Measurements from ENCODE around the gene ACOX3.

The ACOX3 gene

GRCh38 chr4:8331575-8331955, 109.0 kb downstream of the ACOX3 start:
- no peak for DNase-seq

DNA sequence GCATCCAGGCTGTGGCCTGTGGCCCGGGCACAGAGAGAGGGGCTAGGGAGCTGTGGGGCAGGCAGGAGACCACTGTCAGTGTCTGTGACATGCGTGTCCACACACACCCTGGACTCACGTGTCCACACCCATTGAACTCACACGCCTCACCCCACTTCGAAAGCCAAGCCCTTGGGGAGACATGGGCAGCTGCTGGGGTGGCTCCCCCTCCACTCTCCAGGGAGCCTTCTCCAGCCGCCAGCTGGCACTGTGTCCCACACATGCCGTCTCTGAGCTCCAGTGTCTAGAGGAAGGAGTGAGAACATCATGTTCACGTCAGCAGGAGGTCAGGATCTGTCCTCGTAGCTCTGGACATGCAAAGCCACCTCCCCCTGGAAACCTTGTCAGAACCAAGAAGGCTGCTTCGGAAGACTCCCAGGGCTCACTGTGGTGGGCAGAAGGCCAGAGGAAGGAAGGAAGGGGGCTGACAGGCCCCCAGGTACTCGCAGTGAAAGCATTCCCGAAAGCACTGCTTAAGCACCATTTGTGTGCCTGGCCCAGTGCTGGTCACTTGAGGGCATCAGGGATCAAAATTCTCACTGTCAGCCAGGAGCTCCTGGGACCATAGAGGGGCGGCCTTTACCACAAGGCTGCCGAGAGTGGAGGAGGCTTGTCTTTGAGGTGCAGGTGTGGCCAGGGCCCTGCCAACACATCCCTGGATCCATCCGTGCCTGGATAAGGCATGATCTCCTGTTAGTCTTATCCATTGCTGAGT, 109.5 kb downstream of the ACOX3 start:
- DNase-seq, result no peak

- no peak for DNase-seq
Observed at GRCh38 chr4:8329859-8330761, 110.4 kb downstream of the ACOX3 start.

GRCh38 chr4:8329560-8329858, 111.0 kb downstream of the ACOX3 start:
- no peak for DNase-seq

- no peak for DNase-seq
Observed at GRCh38 chr4:8328866-8329559, 111.5 kb downstream of the ACOX3 start.

DNA sequence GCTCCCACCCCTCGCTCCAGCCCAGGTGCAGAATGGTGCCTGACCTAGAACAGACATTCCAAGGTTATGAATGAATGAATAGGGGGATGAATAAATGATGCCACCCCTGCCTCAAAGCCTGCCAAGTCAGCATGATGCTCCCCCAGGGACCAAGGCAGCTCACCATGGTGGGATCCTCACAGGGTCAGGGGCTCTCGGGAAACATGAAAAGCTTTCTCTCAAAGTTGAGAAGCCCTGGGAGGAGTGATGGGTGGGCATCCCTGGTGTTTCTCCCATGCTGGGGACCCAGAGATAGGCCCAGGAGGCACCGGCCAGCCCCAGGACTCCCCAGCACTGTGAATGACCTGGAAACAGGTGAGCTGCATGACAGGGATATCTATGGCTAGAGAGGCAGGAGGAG, 112.1 kb downstream of the ACOX3 start:
- no peak for DNase-seq

GRCh38 chr4:8326206-8326605, 114.3 kb downstream of the ACOX3 start:
- no peak for DNase-seq

GRCh38 chr4:8325291-8325973, 115.1 kb downstream of the ACOX3 start:
- no peak for DNase-seq

DNA sequence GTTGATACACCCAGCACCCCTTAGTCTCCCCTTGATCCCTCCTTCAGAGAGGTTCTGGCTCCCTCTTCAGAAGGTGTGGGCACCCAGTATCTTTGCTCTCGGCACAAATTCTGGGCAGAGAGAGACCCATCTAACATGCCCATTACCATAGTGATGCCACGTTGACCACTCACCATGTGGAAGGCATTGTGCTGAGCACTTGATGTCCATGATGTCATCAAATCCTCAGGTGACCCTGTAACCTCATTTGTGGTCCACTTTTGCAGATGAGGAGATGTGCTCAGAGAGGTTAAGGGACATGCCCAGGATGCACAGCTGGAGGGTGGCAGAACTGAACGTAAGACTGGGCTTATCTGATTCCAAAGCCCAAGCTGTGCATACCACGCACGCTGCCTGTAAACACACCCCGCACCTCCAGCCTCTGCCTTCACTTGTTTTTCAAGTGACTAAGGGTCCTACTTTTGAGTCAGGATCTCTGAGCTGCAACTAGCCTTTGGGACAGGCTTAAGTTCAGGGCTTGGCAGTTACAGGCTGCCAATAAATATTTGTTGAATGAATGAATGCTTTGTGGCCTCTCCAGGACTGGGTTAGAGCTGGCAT, 115.8 kb downstream of the ACOX3 start:
- DNase-seq, result no peak

- no peak for DNase-seq
Observed at GRCh38 chr4:8323947-8324555, 116.5 kb downstream of the ACOX3 start.

GRCh38 chr4:8322794-8323704, 117.5 kb downstream of the ACOX3 start:
- DNase-seq, result no peak

GRCh38 chr4:8321771-8322170, 118.8 kb downstream of the ACOX3 start:
- DNase-seq, result no peak

DNA sequence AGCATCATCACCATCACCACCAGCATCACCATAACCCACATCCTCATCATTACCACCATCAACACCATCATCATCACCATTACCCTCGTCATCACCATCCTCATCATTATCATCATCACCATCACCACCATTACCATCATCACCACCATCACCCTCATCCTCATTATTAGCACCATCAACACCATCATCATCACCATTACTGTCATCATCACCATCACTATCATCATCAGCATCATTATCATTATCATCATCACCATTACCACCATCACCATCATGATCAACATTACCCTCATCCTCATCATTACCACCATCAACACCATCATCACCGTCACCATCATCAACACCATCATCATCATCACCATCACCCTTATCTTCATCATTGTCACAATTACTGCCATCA, 119.3 kb downstream of the ACOX3 start:
- DNase-seq, result no peak

GRCh38 chr4:8320386-8320750, 120.2 kb downstream of the ACOX3 start:
- DNase-seq, result no peak

DNA sequence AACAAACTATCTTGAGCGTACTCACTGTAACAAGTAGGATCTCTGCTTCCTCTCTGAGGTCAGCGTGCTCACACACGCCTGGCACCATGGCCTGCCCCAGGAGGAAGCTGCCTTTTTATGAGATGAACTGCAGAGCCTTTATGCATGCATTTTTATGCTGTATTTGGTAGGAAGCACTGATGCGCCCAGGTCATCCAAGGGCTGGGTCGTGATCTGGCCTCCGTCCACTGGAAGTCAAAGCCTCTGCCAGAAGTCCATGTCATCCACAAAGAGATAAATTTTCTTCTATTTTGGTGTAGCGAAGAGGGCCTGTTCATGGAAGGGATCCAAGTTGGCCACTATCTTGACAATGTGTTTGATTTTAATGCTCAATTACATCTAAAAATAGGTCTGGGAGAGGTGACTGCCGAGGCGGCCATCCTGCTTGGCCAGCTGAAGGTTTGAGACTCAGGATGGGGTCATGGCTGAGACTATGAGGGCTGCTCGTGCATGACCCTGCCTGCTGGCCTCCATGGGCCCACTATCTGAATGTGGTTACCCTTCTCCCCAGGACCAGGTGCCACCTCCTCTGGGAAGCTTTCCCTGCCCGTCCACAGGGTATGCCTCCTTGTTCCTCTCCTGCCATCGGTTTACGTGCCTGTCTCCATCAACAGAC, 120.7 kb downstream of the ACOX3 start:
- no peak for DNase-seq

DNA sequence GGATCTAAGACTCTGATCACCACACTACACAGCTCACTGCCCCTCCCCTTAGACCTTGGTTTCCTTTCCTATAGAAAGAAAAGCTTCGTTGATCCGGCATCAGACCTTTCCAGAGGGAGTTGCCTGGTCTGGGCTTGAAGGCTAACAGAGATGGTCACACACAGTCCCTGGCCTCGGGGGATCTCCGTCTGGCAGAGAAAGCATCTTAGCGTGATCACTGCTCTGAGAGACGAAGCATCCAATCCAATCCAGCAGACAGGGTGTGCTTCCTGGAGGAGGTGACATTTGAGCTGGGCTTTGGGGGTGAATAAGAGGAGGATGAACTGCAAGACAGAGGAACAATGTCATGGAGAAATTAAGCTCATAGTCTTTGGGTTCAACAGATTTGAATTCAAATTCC, 121.5 kb downstream of the ACOX3 start:
- DNase-seq, result no peak

- no peak for DNase-seq
Observed at GRCh38 chr4:8318509-8318908, 122.0 kb downstream of the ACOX3 start.

GRCh38 chr4:8317474-8317873, 123.0 kb downstream of the ACOX3 start:
- DNase-seq, result no peak

DNA sequence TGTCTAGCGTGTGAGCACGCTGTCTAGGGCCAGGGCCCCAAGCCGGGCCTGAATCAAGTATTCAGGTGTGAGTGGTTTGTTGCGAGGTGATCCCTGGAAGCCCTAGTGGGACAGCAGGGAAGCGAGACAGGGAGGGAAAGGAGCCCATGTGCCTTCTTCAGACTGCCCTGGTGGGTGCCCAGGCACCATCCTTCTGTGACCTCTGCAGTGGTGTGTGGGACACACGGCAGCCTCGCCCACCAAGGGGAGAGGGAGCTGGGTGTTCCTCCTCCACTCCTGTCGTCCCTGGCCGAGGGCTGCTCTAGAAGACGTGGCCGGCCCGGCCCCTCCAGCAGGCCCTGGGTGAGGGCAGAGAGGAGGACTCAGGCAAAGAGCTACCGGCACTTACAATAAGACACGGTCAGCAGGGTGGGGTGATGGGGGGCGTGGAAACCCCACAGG, 123.6 kb downstream of the ACOX3 start:
- DNase-seq, result no peak

All from stimulated activated naive CD4-positive, alpha-beta T cell (primary cell).